NCI-H1694 (cell line): ENCODE measurements around the gene CCNK.

Source experiments
- DNase-seq: peaks from one replicate; lab custom pipeline; 2025; lab: John Stamatoyannopoulos, UW

Gene CCNK

DNA sequence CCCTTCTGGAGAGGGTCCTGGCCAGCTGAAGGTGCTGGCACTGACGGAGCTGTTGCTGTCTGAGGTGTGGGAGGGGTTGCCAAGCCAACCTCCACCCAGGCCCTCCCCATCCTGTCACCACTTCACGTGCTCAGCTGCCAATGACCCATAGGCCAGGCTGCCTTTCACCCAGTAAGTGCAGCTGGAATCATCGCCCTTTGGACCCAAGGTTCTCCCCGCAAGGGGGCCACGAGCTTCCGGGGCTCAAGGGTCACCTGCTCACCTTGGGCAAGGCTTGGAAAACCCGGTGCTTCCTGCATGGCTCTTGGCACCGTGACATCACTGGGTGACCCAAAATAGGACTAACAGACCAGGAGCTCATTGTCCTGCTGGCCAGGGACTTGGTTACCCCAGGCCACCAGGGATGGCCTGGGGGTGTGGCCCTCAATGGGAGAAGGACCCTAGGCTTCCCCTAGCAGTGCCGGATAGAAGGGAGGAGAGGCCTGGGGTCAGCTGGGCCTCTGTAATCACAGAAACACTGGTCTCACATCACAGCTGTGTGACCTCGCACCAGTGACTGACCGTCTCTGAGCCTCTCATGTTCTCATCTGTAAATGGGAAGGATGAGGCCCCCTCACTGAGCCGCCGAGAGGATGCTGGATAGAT, 71.5 kb downstream of the CCNK start:
- no peak for DNase-seq

DNA sequence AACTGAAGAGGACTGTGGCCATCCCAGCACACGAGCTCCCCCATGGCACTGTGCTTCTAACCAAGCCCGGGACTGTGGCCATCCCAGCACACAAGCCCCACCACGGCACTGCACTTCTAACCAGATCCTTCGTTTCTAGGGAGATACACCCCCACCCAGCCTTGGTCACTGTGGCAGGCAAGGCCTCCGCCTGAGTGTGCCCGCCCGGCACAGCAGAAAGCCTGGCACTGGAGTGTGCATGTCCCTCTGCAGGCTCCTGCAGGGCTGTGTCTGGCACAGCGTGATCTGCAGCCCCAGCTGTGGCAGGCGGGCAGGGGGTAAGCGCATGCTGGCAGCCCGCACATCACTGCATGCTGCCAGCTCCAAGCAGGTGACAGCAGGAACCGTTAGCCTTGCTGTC, 73.0 kb downstream of the CCNK start:
- peak; percentile 72 for DNase-seq

DNA sequence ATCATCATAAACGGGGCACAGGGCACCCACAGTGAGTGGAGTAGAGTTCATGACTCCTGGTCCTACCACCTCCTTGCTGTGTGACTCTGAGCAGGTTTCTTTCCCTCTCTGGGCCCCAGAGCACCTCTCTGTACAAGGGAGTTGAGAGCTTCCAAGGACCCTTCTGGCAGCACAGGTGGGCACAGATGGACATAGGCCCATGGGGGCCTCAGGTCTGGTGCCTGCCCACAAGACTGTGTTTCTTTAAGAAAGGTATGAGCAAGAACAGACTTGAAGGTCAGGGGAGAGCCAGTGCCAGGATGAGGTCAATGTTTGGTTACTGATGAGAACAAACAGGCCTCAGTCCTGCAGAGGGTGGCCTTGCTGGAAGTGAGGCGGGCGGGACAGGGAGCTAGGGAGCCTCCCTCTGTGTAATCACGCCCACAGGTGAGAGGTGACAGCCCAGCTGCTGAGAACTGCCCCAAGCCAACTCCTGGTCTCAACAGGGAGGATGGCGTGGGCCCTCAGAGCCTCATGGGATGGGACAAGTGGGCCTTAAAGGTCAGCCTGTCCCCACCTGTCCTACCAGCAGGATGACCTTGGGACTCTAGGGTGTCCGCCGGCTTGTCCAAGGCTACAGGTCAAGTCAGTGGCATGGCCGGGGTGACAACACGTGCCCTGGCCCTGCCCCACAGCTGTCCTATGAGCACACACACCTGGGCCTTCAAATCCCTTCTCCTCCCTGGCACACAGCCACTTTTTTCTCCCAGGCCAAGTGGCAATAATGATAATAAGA, 73.7 kb downstream of the CCNK start:
- no peak for DNase-seq

DNA sequence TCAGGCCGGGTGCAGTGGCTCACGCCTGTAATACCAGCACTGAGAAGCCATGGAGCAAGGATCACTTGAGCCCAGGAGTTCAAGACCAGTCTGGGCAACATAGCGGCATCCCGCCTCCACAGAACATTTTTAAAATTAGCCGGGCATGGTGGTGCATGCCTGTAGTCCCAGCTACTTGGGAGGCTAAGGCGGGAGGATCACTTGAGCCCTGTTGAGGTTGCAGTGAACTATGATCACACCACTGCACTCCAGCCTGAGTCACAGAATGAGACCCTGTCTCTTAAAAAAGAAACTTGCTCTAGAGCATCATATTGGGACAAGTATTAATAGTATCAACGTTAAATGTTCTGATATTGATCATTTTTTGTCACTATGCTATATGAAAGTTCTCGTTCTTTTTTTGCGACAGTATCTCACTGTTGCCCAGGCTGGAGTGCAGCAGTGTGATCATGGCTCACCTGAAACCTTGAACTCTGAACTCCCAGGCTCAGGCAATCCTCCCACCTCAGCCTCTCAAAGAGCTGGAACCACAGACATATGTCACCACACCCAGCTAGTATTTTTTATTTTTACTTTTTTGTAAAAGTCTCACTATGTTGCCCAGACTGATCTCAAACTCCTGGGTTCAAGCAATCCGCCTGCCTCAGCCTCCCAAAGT, 75.1 kb downstream of the CCNK start:
- DNase-seq = no peak

DNA sequence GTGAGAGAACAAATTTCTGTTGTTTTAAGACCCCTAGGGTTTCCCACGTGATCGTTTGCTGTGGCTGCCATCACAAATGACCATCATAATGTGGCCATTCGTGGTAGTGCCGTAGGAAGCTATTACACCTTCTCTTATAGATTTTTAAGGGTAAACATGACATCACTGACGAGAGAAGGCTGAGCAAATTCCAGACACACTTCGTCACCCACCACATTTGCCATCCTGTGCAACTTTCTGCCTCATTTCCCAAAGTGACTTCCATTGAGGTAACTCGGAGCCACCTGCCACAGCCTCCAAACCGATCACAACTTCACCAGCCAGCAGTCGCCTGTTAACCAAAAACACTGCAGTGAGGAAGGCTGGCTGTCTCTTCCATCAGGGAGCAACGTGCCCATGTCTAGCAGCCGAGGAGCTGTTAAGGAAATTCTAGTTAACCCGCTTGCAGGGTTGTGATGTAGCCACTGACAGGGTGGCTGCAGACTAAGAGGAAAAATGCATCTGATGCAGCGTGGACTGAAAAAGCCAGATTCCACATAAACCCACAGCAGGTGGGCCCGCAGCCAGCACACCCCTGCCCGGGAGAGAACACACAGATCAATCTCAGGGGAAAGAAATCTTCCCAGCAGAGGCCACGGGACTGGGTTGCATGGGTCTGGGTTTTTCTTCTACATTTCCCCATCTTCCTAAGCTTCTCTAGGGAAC, 78.2 kb downstream of the CCNK start:
- no peak for DNase-seq

DNA sequence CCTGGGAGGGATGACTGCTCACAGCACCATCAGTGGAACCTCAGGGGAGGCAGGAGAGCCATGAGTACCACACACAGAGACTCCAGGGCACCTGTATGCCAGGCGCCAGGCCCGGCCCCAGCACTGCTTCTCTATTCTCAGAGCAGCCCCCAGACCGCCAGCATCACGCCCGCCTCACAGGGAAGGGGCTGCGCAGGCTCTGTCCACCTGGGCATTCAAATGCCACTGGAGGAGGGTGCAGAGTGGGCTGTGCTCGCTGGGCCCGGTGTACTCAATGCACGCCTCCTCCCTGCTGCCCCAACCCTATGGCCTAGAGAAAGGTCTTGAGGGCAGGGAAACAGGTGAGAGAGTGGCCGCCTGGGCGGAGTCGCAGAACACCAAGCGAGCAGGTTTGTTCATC, 79.2 kb downstream of the CCNK start:
- DNase-seq = no peak

DNA sequence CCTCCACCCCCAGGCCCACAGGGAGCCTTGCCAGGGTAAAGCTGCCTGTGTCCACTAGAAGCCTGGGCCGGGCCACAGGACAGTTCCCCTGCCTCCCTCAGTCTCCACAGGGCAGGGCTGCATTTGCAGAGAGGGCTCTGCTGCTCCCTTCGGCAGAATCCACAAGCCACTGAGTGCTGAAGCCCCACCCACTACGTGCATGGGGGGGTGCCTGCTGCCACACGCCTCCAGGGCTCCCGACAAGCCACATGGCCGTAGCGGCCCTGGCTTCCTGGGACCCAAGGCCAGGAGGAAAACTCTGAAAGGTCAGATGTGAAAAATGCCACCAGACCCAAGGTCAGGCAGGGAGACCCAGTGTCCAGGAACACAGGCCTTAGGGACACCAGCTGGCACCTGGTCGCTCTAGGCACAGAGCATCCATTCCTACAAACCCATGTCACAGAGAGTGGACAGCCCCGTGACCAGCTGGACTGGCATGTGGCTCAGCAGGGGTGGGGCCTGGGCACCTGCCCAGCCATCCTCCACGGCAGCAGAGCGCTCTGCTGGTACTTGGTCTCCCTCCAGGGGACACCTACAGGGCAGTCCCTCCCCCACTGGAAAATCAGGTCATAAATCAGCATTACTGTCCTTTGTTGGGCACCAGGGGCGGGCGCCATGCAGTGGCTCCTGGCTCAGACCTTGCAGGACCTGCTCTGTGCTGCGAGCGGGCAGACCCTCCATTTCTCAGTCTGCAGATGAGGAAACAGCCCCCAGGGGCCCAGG, 79.9 kb downstream of the CCNK start:
- DNase-seq = no peak

DNA sequence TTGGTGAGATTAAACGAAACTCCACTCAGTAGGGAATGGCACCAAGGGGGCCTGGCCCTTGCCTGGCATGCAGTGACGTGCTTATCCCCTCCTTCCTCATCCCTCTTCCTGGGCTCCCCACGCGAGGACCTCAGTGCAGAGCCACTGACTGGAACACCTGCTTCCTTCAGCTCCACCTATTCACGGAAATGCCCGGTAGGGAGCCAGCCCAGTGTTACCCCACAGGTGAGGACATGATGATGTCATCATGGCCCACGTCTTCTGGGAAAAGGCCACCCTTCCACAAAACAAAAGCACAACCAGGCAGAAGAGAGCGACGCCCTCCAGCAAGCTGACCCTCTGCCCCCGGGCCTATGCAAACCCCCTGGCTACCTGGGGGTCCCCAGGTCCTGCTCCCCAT, 80.7 kb downstream of the CCNK start:
- no peak for DNase-seq
